Measurements from ENCODE around the gene LIMK1. TPM values are rescaled to one million over a fixed set of nuclear protein-coding genes. Genes with fewer than 3 reads are reported as not detected.
A peak's percentile ranks its signal among the peaks of the same experiment; 100 is the strongest.
"Not testable (repeated sequence)": the region's sequence is repeated elsewhere in the genome, so short reads cannot be mapped to it uniquely, and the experiment has no call there.

Gene LIMK1
- polyA plus RNA-seq, 1 donor from 2014 or later, result 14.6 TPM

- no peaks in the 10 kb centered on the region for H3K27me3 Mint-ChIP-seq
- no peaks in the 10 kb centered on the region for H3K4me1 Mint-ChIP-seq
- H3K27ac Mint-ChIP-seq, result no peak overlapping the region
- H3K9me3 Mint-ChIP-seq, result peaks cover 0 to 1% (median 0%) of the 10 kb centered on the region in 3 donors
- H3K36me3 Mint-ChIP-seq, result peaks cover 4% of the 10 kb centered on the region
- H3K4me3 Mint-ChIP-seq, result no peak overlapping the region
These were observed 31.7 kb downstream of the LIMK1 start for GRCh38 chr7:74115326-74115725.

DNA sequence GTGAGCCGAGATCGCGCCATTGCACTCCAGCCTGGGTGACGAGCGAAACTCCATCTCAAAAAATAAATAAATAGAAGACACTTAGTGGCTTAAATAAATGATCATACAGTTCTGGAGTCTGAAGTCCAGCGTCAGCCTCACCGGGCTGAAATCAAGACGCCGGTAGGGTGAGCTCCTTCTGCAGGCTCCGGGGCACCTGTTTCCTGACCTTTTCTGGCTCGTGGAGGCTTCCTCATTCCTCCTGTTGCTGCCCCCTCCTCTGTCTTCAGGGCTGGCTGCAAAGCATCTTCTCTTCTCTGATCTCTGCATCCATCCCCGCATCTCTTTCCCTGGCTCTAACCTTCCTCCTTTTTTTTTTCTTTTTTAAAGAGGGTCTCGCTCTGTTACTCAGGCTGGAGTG, 32.8 kb downstream of the LIMK1 start:
- H3K27ac Mint-ChIP-seq, result no peak overlapping the region
- H3K36me3 Mint-ChIP-seq, result peaks cover 4% of the 10 kb centered on the region
- H3K4me3 Mint-ChIP-seq, result no peak overlapping the region
- no peaks in the 10 kb centered on the region for H3K27me3 Mint-ChIP-seq
- H3K9me3 Mint-ChIP-seq, result peaks cover 0 to 1% (median 0%) of the 10 kb centered on the region in 3 donors
- peaks cover 0 to 1% (median 0%) of the 10 kb centered on the region in 3 donors for H3K4me1 Mint-ChIP-seq

- Mint-ChIP-seq H3K4me3 (no peak overlapping the region), H3K4me1 (peaks cover 0 to 1% (median 1%) of the 10 kb centered on the region in 3 donors), H3K9me3 (peaks cover 0 to 1% (median 0%) of the 10 kb centered on the region in 3 donors), H3K27ac (no peak overlapping the region), H3K27me3 (no peaks in the 10 kb centered on the region), H3K36me3 (peaks cover 6% of the 10 kb centered on the region)
These were observed 36.2 kb downstream of the LIMK1 start for GRCh38 chr7:74119831-74120230.

- Mint-ChIP-seq H3K36me3 (peaks cover 6% of the 10 kb centered on the region), H3K27me3 (no peaks in the 10 kb centered on the region), H3K9me3 (peaks cover 0 to 1% (median 0%) of the 10 kb centered on the region in 3 donors), H3K4me3 (no peak overlapping the region), H3K4me1 (peaks cover 0 to 1% (median 1%) of the 10 kb centered on the region in 3 donors), H3K27ac (peak overlapping the region in 1 of 3 donors; percentile 75)
These were observed 38.0 kb downstream of the LIMK1 start for GRCh38 chr7:74121401-74122249.

DNA sequence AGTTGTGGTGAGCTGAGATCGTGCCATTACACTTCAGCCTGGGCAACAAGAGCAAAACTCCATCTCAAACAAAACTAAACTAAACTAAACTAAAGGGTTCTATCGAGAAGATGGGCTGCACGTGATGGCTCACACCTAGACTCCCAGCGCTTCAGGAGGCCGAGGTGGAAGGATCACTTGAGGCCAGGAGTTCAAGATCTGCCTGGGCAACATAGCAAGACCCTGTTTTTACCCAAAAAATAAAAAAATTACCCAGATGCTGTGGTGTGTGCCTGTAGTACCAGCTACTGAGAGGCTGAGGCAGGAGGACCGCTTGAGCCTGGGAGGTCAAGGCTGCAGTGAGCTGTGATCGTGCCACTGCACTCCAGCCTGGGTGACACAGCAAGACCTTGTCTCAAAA, 40.3 kb downstream of the LIMK1 start:
- not testable (repeated sequence) for H3K27ac Mint-ChIP-seq, H3K27me3 Mint-ChIP-seq, H3K9me3 Mint-ChIP-seq

DNA sequence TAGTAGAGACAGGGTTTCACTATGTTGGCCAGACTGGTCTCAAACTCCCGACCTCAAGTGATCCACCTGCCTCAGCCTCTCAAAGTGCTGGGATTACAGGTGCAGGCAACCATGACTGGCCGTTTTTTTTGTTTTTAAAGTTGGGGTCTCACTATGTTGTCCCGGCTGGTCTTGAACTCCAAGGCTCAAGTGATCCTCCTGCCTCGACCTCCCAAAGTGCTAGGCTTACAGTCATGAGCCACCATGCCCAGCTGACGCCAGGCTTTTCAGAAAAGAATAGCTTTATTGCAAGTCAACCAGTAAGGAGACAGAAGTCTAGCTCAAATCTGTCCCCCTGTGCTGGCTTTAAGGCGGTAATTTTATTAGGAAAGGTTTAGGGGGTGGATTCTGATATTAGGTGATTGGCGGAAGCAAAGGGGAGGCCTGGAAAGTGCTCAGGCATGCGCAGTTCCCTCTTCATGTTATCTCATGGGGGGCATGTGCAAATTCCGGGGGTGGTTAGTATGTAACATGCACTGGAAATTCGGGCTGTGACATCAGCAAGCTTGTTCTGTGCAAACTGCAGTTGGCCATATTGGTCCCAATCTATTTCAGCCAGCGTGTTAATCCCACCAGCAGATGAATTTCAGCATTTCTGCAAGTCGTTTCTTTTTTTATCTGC, 42.7 kb downstream of the LIMK1 start:
- H3K36me3 Mint-ChIP-seq, result peaks cover 1% of the 10 kb centered on the region
- no peak overlapping the region for H3K27ac Mint-ChIP-seq
- H3K9me3 Mint-ChIP-seq, result no peaks in the 10 kb centered on the region
- peaks cover 0 to 1% (median under 1%) of the 10 kb centered on the region in 3 donors for H3K4me1 Mint-ChIP-seq
- H3K4me3 Mint-ChIP-seq, result no peak overlapping the region
- H3K27me3 Mint-ChIP-seq, result no peaks in the 10 kb centered on the region

More for the DNA sequence above, 40.3 kb downstream of the LIMK1 start:
- H3K36me3 Mint-ChIP-seq, H3K4me3 Mint-ChIP-seq, H3K4me1 Mint-ChIP-seq: not testable (repeated sequence)

- H3K27me3 Mint-ChIP-seq, result peaks cover 2% of the 10 kb centered on the region
- H3K4me3 Mint-ChIP-seq, result no peak overlapping the region
- H3K9me3 Mint-ChIP-seq, result no peaks in the 10 kb centered on the region
- no peak overlapping the region for H3K27ac Mint-ChIP-seq
- H3K36me3 Mint-ChIP-seq, result no peaks in the 10 kb centered on the region
- peaks cover 1 to 4% (median 2%) of the 10 kb centered on the region in 3 donors for H3K4me1 Mint-ChIP-seq
These were observed 46.3 kb downstream of the LIMK1 start for GRCh38 chr7:74129887-74130286.

GRCh38 chr7:74130518-74130917, 46.9 kb downstream of the LIMK1 start:
- no peaks in the 10 kb centered on the region for H3K36me3 Mint-ChIP-seq
- H3K4me3 Mint-ChIP-seq, result no peak overlapping the region
- peaks cover 2% of the 10 kb centered on the region for H3K27me3 Mint-ChIP-seq
- H3K27ac Mint-ChIP-seq, result no peak overlapping the region
- no peaks in the 10 kb centered on the region for H3K9me3 Mint-ChIP-seq
- peaks cover 1 to 4% (median 2%) of the 10 kb centered on the region in 3 donors for H3K4me1 Mint-ChIP-seq

GRCh38 chr7:74134117-74134620, 50.6 kb downstream of the LIMK1 start:
- no peak overlapping the region for H3K4me3 Mint-ChIP-seq
- no peaks in the 10 kb centered on the region for H3K9me3 Mint-ChIP-seq
- H3K27ac Mint-ChIP-seq, result no peak overlapping the region
- no peaks in the 10 kb centered on the region for H3K36me3 Mint-ChIP-seq
- H3K4me1 Mint-ChIP-seq, result peaks cover 1 to 4% (median 2%) of the 10 kb centered on the region in 3 donors
- H3K27me3 Mint-ChIP-seq, result peaks cover 3% of the 10 kb centered on the region

GRCh38 chr7:74138334-74138867, 54.8 kb downstream of the LIMK1 start:
- Mint-ChIP-seq H3K27me3 (peaks cover 6% of the 10 kb centered on the region), H3K27ac (no peak overlapping the region), H3K9me3 (no peaks in the 10 kb centered on the region), H3K4me3 (peak overlapping the region in 1 of 4 donors; percentile 46), H3K4me1 (peaks cover 2 to 4% (median 2%) of the 10 kb centered on the region in 3 donors), H3K36me3 (no peaks in the 10 kb centered on the region)

DNA sequence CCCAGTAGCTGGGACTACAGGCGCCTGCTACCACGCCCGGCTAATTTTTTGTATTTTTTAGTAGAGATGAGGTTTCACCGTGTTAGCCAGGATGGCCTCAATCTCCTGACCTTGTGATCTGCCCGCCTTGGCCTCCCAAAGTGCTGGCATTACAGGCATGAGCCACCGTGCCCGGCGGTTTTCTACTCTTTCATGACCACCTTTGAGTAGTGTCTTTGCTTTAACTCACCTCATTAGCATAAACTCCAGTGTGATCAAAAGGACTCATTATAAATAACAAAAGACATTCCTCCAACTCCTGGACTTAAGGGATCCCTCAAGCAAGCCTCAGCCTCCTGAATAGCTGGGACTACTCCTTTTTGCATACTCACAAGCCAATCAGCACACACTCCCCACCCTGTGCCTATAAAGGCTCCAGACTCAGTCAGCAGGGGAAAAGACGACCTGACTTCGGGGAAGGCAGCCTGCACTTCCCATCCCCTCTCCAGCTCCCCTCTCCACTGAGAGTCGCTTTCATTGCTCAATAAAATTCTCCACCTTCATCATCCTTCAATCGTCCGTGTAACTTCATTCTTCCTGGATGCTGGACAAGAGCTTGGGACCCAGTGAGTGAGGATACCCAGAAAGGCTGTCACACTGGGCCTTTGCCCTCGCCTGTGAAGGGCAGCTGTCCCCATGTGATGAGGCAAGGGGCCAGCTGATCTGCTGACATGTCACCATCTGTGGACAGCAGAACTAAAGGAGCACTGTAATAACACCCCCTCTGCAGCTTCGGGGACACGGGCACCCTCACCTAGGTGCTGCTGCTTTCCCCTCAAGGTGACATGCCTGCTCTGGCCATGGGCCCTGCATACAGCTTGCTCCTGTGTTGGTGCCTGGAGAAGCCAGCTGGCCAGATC, 55.6 kb downstream of the LIMK1 start:
- no peaks in the 10 kb centered on the region for H3K36me3 Mint-ChIP-seq
- H3K9me3 Mint-ChIP-seq, result no peaks in the 10 kb centered on the region
- H3K27me3 Mint-ChIP-seq, result peaks cover 6% of the 10 kb centered on the region
- peaks cover 1 to 2% (median 2%) of the 10 kb centered on the region in 3 donors for H3K4me1 Mint-ChIP-seq
- peak overlapping the region in 1 of 4 donors; percentile 46 for H3K4me3 Mint-ChIP-seq
- no peak overlapping the region for H3K27ac Mint-ChIP-seq

DNA sequence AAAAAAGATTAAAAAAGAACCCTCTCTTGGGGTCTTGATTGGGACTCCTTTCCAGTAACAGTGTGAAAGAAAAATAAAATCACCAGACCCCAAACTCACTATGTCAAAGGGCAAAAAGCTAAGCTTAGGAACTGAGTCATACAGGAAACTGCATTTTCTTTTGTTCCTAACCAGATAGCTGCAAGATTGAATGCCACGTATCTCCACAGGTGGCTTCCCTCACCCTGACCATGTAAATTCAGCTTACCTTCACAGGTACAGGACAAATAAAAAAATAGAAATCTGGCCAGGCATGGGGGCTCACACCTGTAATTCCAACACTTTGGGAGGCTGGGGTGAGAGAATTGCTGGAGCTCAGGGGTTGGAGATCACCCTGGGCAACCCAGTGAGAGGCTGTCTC, 58.1 kb downstream of the LIMK1 start:
- H3K36me3 Mint-ChIP-seq, result peaks cover 2% of the 10 kb centered on the region
- H3K9me3 Mint-ChIP-seq, result peaks cover 0 to 4% (median 0%) of the 10 kb centered on the region in 3 donors
- H3K4me3 Mint-ChIP-seq, result no peak overlapping the region
- H3K27ac Mint-ChIP-seq, result no peak overlapping the region
- peaks cover 7% of the 10 kb centered on the region for H3K27me3 Mint-ChIP-seq
- peaks cover 0 to 2% (median 0%) of the 10 kb centered on the region in 3 donors for H3K4me1 Mint-ChIP-seq

DNA sequence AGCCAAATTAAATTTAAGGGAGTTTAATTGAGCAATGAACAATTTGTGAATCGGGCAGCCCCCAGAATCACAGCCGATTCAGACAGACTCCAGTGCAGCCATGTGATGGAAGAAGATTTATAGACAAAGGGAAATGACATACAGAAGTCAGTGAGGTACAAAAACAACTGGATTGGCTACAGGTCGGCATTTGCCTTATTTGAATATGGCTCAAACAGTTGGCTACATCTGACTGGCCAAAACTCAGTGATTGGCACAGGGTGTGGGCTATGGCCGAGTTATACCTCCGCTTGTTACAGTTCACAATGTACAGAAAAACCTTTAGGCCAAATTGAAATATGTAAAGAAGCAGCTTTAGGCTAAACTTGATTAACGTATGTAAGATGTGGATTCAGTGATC, 59.8 kb downstream of the LIMK1 start:
- no peak overlapping the region for H3K4me3 Mint-ChIP-seq
- peaks cover 0 to 4% (median 0%) of the 10 kb centered on the region in 3 donors for H3K9me3 Mint-ChIP-seq
- H3K36me3 Mint-ChIP-seq, result peaks cover 2% of the 10 kb centered on the region
- H3K4me1 Mint-ChIP-seq, result peaks cover 0 to 2% (median 0%) of the 10 kb centered on the region in 3 donors
- peaks cover 7% of the 10 kb centered on the region for H3K27me3 Mint-ChIP-seq
- no peak overlapping the region for H3K27ac Mint-ChIP-seq

DNA sequence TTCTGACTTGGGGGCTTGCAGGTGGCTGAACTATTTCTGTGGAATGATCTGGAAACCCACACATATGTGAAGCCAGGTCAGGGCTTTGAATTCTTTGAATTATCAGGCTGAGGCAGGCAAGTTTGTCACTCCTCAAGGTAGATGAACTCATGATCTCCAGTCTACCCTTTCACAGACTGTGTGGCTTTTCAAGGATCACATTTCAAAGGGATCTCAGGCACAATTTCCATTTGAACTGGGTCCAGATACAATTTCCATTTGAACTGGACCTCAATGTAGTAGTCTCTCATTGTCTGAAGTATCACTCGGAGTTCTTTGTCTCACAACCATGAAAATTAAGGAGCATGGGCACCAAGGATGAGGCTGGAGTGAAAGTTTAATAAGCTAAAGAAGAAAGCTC, 64.9 kb downstream of the LIMK1 start:
- no peaks in the 10 kb centered on the region for H3K4me1 Mint-ChIP-seq
- peaks cover 0 to 4% (median 2%) of the 10 kb centered on the region in 3 donors for H3K9me3 Mint-ChIP-seq
- H3K36me3 Mint-ChIP-seq, result peaks cover 2% of the 10 kb centered on the region

More for the DNA sequence above, 64.9 kb downstream of the LIMK1 start:
- Mint-ChIP-seq H3K4me3 (no peak overlapping the region), H3K27me3 (peaks cover 7% of the 10 kb centered on the region), H3K27ac (no peak overlapping the region)

Data from IgD-negative memory B cell (primary cell).